Measurements from ENCODE around the gene FARS2. TPM values are rescaled to one million over a fixed set of nuclear protein-coding genes. Genes with fewer than 3 reads are reported as not detected.

Gene FARS2
- polyA plus RNA-seq, 1 of the 3 experiments (the other 2 are of a cell fraction), result 12.5 TPM

- Histone ChIP-seq H3K79me2 (ENCODE audit: insufficient read depth) (no peaks in the 10 kb centered on the region), H3K27ac (ENCODE audit: low read depth in 2 of 2, low read length in 1 of 2) (no peak overlapping the region), H3F3A (replicated peaks; ENCODE audit: insufficient read depth) (peaks cover 10% of the 10 kb centered on the region), H3K4me3 (ENCODE audit: low read depth in 2 of 2, low read length in 1 of 2) (no peak overlapping the region), H4K20me1 (ENCODE audit: insufficient read depth) (no peaks in the 10 kb centered on the region), H3K9me2 (no peaks in the 10 kb centered on the region), H3K4me2 (no peak overlapping the region), H3K36me3 (replicated peaks in 1 of 2; ENCODE audit: control insufficient read depth in 1 of 2, insufficient read depth in 2 of 2, low read length in 1 of 2) (no peaks in the 10 kb centered on the region), H3K4me1 (ENCODE audit: control insufficient read depth in 1 of 2, insufficient read depth in 2 of 2, low read depth in 1 of 2, low read length in 1 of 2) (peaks cover 13 to 61% of the 10 kb centered on the region in 2 experiments), H3K27me3 (ENCODE audit: insufficient read depth) (no peaks in the 10 kb centered on the region), H3K9me3 (no peaks in the 10 kb centered on the region), H3K9ac (no peak overlapping the region), H2AFZ (ENCODE audit: low read depth) (no peak overlapping the region)
- POLR2A ChIA-PET, result no interaction called here
- no peak for DNase-seq
- 94% methylated on average over 3 of the region's 3 CpGs for WGBS (ENCODE audit: low lambda C conversion rate)
- TF ChIP-seq FOSL2 (IDR thresholded peaks at IDR 0.05; ENCODE audit: borderline replicate concordance, low read depth) (no peak), MEF2A (IDR thresholded peaks at IDR 0.05; ENCODE audit: borderline replicate concordance, low read depth) (no peak), ELF1 (IDR thresholded peaks at IDR 0.05) (no peak), JUND (IDR thresholded peaks at IDR 0.05) (no peak), TCF12 (IDR thresholded peaks at IDR 0.05) (no peak), EP300 (IDR thresholded peaks at IDR 0.05; ENCODE audit: borderline replicate concordance in 1 of 2, low read depth in 1 of 2, low read length in 1 of 2) (no peak), MXI1 (IDR thresholded peaks at IDR 0.05; ENCODE audit: low read depth, low read length) (no peak), POLR2AphosphoS5 (IDR thresholded peaks at IDR 0.05; ENCODE audit: low read depth, low read length) (no peak), MAX (IDR thresholded peaks at IDR 0.05; ENCODE audit: low read depth) (no peak), SIN3A (IDR thresholded peaks at IDR 0.05; ENCODE audit: borderline replicate concordance, low read depth, low read length) (no peak), GABPA (IDR thresholded peaks at IDR 0.05; ENCODE audit: low read depth) (no peak), SMC3 (IDR thresholded peaks at IDR 0.05; ENCODE audit: low read depth, low read length) (no peak)
- TF ChIP-seq, protein P1, sequence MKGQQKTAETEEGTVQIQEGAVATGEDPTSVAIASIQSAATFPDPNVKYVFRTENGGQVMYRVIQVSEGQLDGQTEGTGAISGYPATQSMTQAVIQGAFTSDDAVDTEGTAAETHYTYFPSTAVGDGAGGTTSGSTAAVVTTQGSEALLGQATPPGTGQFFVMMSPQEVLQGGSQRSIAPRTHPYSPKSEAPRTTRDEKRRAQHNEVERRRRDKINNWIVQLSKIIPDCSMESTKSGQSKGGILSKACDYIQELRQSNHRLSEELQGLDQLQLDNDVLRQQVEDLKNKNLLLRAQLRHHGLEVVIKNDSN (IDR thresholded peaks at IDR 0.05; ENCODE audit: borderline replicate concordance, low read depth), result no peak
- CTCF ChIA-PET, result no interaction called here
These were observed 412.8 kb downstream of the FARS2 start for GRCh38 chr6:5674141-5674540.

- Histone ChIP-seq H4K20me1 (ENCODE audit: insufficient read depth) (no peaks in the 10 kb centered on the region), H3K4me2 (no peak overlapping the region), H3F3A (replicated peaks; ENCODE audit: insufficient read depth) (peaks cover 10% of the 10 kb centered on the region), H3K9me3 (no peaks in the 10 kb centered on the region), H3K27me3 (ENCODE audit: insufficient read depth) (no peaks in the 10 kb centered on the region), H3K9me2 (no peaks in the 10 kb centered on the region), H3K27ac (ENCODE audit: low read depth in 2 of 2, low read length in 1 of 2) (no peak overlapping the region), H3K79me2 (ENCODE audit: insufficient read depth) (no peaks in the 10 kb centered on the region), H3K4me3 (ENCODE audit: low read depth in 2 of 2, low read length in 1 of 2) (no peak overlapping the region), H2AFZ (ENCODE audit: low read depth) (no peak overlapping the region), H3K36me3 (replicated peaks in 1 of 2; ENCODE audit: control insufficient read depth in 1 of 2, insufficient read depth in 2 of 2, low read length in 1 of 2) (no peaks in the 10 kb centered on the region), H3K9ac (no peak overlapping the region), H3K4me1 (ENCODE audit: control insufficient read depth in 1 of 2, insufficient read depth in 2 of 2, low read depth in 1 of 2, low read length in 1 of 2) (peaks cover 13 to 60% of the 10 kb centered on the region in 2 experiments)
- ChIA-PET CTCF (no interaction called here), POLR2A (no interaction called here)
- WGBS (ENCODE audit: low lambda C conversion rate), result 92% methylated on average over 2 of the region's 2 CpGs
- TF ChIP-seq FOXM1 (IDR thresholded peaks at IDR 0.05; ENCODE audit: low read depth) (no peak), NRF1 (IDR thresholded peaks at IDR 0.05; ENCODE audit: low read depth, low read length) (no peak), SIN3A (IDR thresholded peaks at IDR 0.05; ENCODE audit: borderline replicate concordance, low read depth, low read length) (no peak), JUND (IDR thresholded peaks at IDR 0.05) (no peak), RAD21 (IDR thresholded peaks at IDR 0.05; ENCODE audit: low read length) (no peak), MXI1 (IDR thresholded peaks at IDR 0.05; ENCODE audit: low read depth, low read length) (no peak), IRF3 (IDR thresholded peaks at IDR 0.05; ENCODE audit: low read depth, low read length) (no peak)
- no peak for DNase-seq
These were observed 413.4 kb downstream of the FARS2 start for GRCh38 chr6:5674721-5675120.
